GM19035 (cell line): Measurements from ENCODE around the gene HERC5.
"Not testable (repeated sequence)": the region's sequence is repeated elsewhere in the genome, so short reads cannot be mapped to it uniquely, and the experiment has no call there.

Experiments used
- ATAC-seq: cut with Tn5 transposase; IDR thresholded peaks from one replicate; pipeline ENCODE4 v1.9.1; 2021; ENCODE audit not compliant: unreplicated experiment

Gene HERC5

GRCh38 chr4:88517825-88518224, 60.9 kb downstream of the HERC5 start:
- no peak for ATAC-seq

GRCh38 chr4:88518911-88519310, 62.0 kb downstream of the HERC5 start:
- no peak for ATAC-seq

GRCh38 chr4:88522702-88523324, 65.9 kb downstream of the HERC5 start:
- ATAC-seq, result no peak

GRCh38 chr4:88523325-88524129, 66.6 kb downstream of the HERC5 start, which contains the start of gene PYURF:
TSS of gene PYURF (minus strand) at chr4:88523776. CDS start at chr4:88523700, 76 bp downstream.
- ATAC-seq, result peak; percentile 69

GRCh38 chr4:88524171-88524570, 67.3 kb downstream of the HERC5 start:
- no peak for ATAC-seq

GRCh38 chr4:88526221-88526815, 69.4 kb downstream of the HERC5 start:
- no peak for ATAC-seq

GRCh38 chr4:88527787-88528186, 70.9 kb downstream of the HERC5 start:
- ATAC-seq, result peak; percentile 51

GRCh38 chr4:88528861-88529260, 71.9 kb downstream of the HERC5 start:
- no peak for ATAC-seq

- no peak for ATAC-seq
These were observed 74.6 kb downstream of the HERC5 start for GRCh38 chr4:88531549-88531948.

GRCh38 chr4:88533088-88533790, 76.3 kb downstream of the HERC5 start:
- no peak for ATAC-seq

- no peak for ATAC-seq
These were observed 77.2 kb downstream of the HERC5 start for GRCh38 chr4:88533937-88534750.

GRCh38 chr4:88535090-88535755, 78.3 kb downstream of the HERC5 start:
- ATAC-seq, result no peak

- no peak for ATAC-seq
These were observed 80.8 kb downstream of the HERC5 start for GRCh38 chr4:88537709-88538108.

- not testable (repeated sequence) for ATAC-seq
These were observed 82.6 kb downstream of the HERC5 start for GRCh38 chr4:88539322-88540068.

GRCh38 chr4:88549815-88550214, 92.9 kb downstream of the HERC5 start:
- no peak for ATAC-seq
